ENCODE measurements around the gene PRKCH.

- no peak for TF ChIP-seq POLR2A (IDR thresholded peaks at IDR 0.05)
- TF ChIP-seq CTCF (IDR thresholded peaks at IDR 0.05): no peak
Measured at GRCh38 chr14:61362072-61362750, 40.8 kb downstream of the PRKCH start.

Measured in esophagus squamous epithelium (tissue), 4 donors.